HepG2 (cell line): ENCODE results near the gene PSMA2. TPM values are rescaled to one million over a fixed set of nuclear protein-coding genes. Genes with fewer than 3 reads are reported as not detected.

Experiments
- ATAC-seq: fragments of 200-7000 bp; cut with Tn5 transposase; 3 replicates; pipeline ENCODE4 v1.9.1; 2020; ENCODE audit warnings: mild to moderate bottlenecking, moderate library complexity
- BruUV-seq: library from RNA; stranded (reverse); fragments of 400-500 nt; replicated peaks from 2 replicates; lab custom pipeline; 2021; lab: Mats Ljungman, UMichigan
- CTCF ChIA-PET: fragments of 300-600 bp; formaldehyde crosslinking; extraction: SDS; loops from one replicate; lab custom pipeline; 2021; ENCODE audit warnings: low total read pairs, inconsistent platforms, low intra/inter-chr PET ratio; lab: Yijun Ruan, JAX
- POLR2A ChIA-PET: fragments of 350-600 bp; sonication (Branson Sonifier 250); formaldehyde crosslinking; loops from one replicate; lab custom pipeline; 2020; ENCODE audit warnings: antibody characterized with exemption, inconsistent platforms; lab: Yijun Ruan, JAX
- DNase-seq: peaks from one replicate; pipeline ENCODE4 v3.0.0-alpha.2; 2015; ENCODE audit warnings: low spot score
- FAIRE-seq: peaks from 3 replicates; lab custom pipeline; 2011; peaks lifted over from hg19 to GRCh38; lab: Jason Lieb, UNC
- H2AFZ ChIP-seq: one replicate; pipeline ENCODE4 v1.6.1; 2011; ENCODE audit warnings: low read length, inconsistent platforms
- H3K27ac ChIP-seq: fragments of 300-600 bp; 3 replicates; pipeline ENCODE4 v1.8.0; 2011; ENCODE audit warnings: mixed run types, mild to moderate bottlenecking, mixed read lengths, low read length, inconsistent platforms; ENCODE audit not compliant: insufficient read depth; ENCODE audit errors: extremely low read length
- H3K27me3 ChIP-seq, 2 experiments: fragments of 200-600 bp in 1 of 2; 2 replicates in 1 of 2; 3 replicates in 1 of 2; pipeline versions ENCODE4 v1.6.0 to v1.8.0; 2011; ENCODE audit warnings: low read length in 2 of 2, mild to moderate bottlenecking in 2 of 2, moderate library complexity in 2 of 2, inconsistent platforms in 1 of 2; ENCODE audit not compliant: insufficient read depth in 2 of 2, control insufficient read depth in 1 of 2
- H3K36me3 ChIP-seq, 2 experiments: fragments of 200-600 bp in 1 of 2; replicated peaks in 1 of 2; 2 replicates in 1 of 2; 3 replicates in 1 of 2; pipeline versions ENCODE4 v1.5.1 to v1.8.0; 2011; ENCODE audit warnings: low read length in 2 of 2, inconsistent platforms in 1 of 2; ENCODE audit not compliant: insufficient read depth in 2 of 2, control insufficient read depth in 1 of 2
- H3K4me1 ChIP-seq: 2 replicates; pipeline ENCODE4 v1.5.1; 2012; ENCODE audit warnings: low read length, inconsistent platforms; ENCODE audit not compliant: insufficient read depth
- H3K4me2 ChIP-seq: 2 replicates; pipeline ENCODE4 v1.6.0; 2011; ENCODE audit warnings: low read depth, low read length, inconsistent platforms
- H3K4me3 ChIP-seq, 3 experiments: fragments of 200-600 bp in 1 of 3; sonication (generic), shearing (Covaris generic) in 1 of 3; replicated peaks in 1 of 3; 2 replicates each; pipeline ENCODE4 v1.5.1; 2011 to 2016; ENCODE audit warnings: low read length in 3 of 3, inconsistent platforms in 2 of 3, low read depth in 2 of 3, mild to moderate bottlenecking in 2 of 3, control low read depth in 1 of 3, mixed read lengths in 1 of 3; ENCODE audit not compliant: insufficient read depth in 1 of 3
- H3K79me2 ChIP-seq: one replicate; pipeline ENCODE4 v1.6.1; 2011; ENCODE audit warnings: low read length, inconsistent platforms; ENCODE audit not compliant: insufficient read depth
- H3K9ac ChIP-seq: 2 replicates; pipeline ENCODE4 v1.6.0; 2011; ENCODE audit warnings: mild to moderate bottlenecking, low read depth, low read length, inconsistent platforms; ENCODE audit not compliant: insufficient read depth
- H3K9me3 ChIP-seq: 2 replicates; pipeline ENCODE4 v1.5.1; 2012; ENCODE audit warnings: mild to moderate bottlenecking, low read length
- H4K20me1 ChIP-seq: 2 replicates; pipeline ENCODE4 v1.6.0; 2011; ENCODE audit warnings: inconsistent platforms, mild to moderate bottlenecking, low read length, moderate library complexity; ENCODE audit not compliant: insufficient read depth
- RBFOX2 ChIP-seq: fragments of 200-400 bp; formaldehyde crosslinking; IDR thresholded peaks from 2 replicates; pipeline ENCODE4 v1.6.1; 2017; ENCODE audit warnings: low read depth, mild to moderate bottlenecking, low read length
- REPIN1 ChIP-seq: sonication (generic); formaldehyde crosslinking; IDR thresholded peaks from 2 replicates; pipeline ENCODE4 v1.8.0; 2022; ENCODE audit warnings: missing genetic modification reagents, low read depth, mild to moderate bottlenecking, borderline replicate concordance
- ZNF652 ChIP-seq: IDR thresholded peaks from 2 replicates; pipeline ENCODE4 v1.6.1; 2016; ENCODE audit warnings: low read depth, borderline replicate concordance
- WGBS: methylation state at CpG from one replicate; pipeline ENCODE4 v1.1.6; 2017; ENCODE audit warnings: low lambda C conversion rate; 5-methylcytosine and 5-hydroxymethylcytosine counted together
- in situ Hi-C: cut with HindIII; loops from 2 replicates; pipeline ENCODE4 v1.10.0; 2017; ENCODE audit warnings: low pct_unique_long_range_greater_than_20kb; ENCODE audit not compliant: extremely low pct_ligation_motif_present
- intact Hi-C: fragments of 100-400 bp; cut with micrococcal nuclease; formaldehyde crosslinking; loops from one replicate; pipeline ENCODE4 v1.10.0; 2022; ENCODE audit not compliant: unreplicated experiment
- polyA plus RNA-seq, 8 experiments: library from polyadenylated mRNA; depleted of rRNA in 3 of 8; stranded (reverse) in 7 of 8; unstranded in 1 of 8; fragments of >200 nt; fragmentation: Illumina TruSeq in 4 of 8; extraction: Trizol in 4 of 8; gene quantifications; 2 replicates each; pipeline versions ENCODE4 v1.2.1 to v1.2.3, GENCODE V29; 2011 to 2016; ENCODE audit warnings: low read depth in 4 of 8, missing spikeins in 1 of 8, mixed read lengths in 1 of 8; ENCODE audit not compliant: insufficient read depth in 1 of 8
- total RNA-seq, 5 experiments: library from RNA; depleted of rRNA; stranded (reverse); fragments of >200 nt; fragmentation: Illumina TruSeq; extraction: Trizol; gene quantifications; 2 replicates each; pipeline ENCODE4 v1.2.3, GENCODE V29; 2016; ENCODE audit warnings: low read depth in 1 of 5
- TF ChIP-seq, protein P1 (sequence below): IDR thresholded peaks from 2 replicates; pipeline ENCODE4 v1.4.0; 2020; ENCODE audit warnings: mild to moderate bottlenecking, missing genetic modification reagents
- TF ChIP-seq, protein P2 (sequence below): sonication (generic); formaldehyde crosslinking; IDR thresholded peaks from 2 replicates; pipeline ENCODE4 v1.5.1; 2020; ENCODE audit warnings: mild to moderate bottlenecking, missing genetic modification reagents, moderate library complexity

The PSMA2 gene
- total and polyA plus RNA-seq, 2 of the 13 experiments (the other 11 are each of a cell fraction or from before 2014, with no cell fraction given): 125 to 266 TPM

DNA sequence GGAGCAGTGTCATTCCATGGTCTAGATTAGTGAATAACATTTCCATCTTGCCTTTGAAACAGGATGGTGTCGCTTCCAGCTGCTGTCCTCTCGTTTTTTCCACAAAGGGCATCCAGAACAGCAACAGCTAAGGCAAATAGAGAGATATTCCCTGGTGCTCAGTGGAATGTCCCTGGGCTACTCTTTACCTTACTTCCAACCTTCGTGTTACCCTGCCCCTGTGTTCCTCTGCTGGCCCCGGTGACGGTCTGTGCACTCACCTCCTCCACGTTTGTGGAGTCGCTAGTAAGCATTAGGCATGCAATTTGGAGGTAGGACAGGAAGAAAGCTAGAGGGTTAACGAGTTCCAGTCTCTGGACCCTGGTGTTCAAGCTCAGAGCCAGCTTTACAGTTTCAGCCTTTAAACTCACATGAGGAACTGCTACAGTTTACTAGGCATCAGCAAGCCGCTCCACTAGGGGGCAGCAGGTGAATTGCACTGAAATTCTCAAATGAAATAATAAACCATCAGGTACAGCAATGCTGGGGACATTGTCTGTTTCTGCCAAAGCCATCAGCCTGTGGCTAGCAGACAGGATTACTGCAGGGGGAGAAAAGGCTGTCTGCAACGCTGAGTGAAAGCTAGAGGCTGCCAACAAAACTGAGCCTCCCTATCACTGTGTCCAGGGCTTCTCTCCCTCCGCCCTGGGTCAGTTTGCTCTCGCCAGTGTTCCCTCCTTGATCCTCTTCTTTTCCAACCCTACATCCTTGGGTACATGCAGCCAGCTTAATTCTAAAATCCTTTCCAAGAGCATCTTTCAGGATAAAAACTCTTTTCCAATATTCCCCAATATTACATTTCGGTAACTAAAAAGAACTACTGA, 9.2 kb upstream of the PSMA2 start (continued):
- TF ChIP-seq, protein P1, sequence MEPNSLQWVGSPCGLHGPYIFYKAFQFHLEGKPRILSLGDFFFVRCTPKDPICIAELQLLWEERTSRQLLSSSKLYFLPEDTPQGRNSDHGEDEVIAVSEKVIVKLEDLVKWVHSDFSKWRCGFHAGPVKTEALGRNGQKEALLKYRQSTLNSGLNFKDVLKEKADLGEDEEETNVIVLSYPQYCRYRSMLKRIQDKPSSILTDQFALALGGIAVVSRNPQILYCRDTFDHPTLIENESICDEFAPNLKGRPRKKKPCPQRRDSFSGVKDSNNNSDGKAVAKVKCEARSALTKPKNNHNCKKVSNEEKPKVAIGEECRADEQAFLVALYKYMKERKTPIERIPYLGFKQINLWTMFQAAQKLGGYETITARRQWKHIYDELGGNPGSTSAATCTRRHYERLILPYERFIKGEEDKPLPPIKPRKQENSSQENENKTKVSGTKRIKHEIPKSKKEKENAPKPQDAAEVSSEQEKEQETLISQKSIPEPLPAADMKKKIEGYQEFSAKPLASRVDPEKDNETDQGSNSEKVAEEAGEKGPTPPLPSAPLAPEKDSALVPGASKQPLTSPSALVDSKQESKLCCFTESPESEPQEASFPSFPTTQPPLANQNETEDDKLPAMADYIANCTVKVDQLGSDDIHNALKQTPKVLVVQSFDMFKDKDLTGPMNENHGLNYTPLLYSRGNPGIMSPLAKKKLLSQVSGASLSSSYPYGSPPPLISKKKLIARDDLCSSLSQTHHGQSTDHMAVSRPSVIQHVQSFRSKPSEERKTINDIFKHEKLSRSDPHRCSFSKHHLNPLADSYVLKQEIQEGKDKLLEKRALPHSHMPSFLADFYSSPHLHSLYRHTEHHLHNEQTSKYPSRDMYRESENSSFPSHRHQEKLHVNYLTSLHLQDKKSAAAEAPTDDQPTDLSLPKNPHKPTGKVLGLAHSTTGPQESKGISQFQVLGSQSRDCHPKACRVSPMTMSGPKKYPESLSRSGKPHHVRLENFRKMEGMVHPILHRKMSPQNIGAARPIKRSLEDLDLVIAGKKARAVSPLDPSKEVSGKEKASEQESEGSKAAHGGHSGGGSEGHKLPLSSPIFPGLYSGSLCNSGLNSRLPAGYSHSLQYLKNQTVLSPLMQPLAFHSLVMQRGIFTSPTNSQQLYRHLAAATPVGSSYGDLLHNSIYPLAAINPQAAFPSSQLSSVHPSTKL (CRISPR knock-in tag): 0 out of 2 replicates have a peak, but pooled peaks have one; percentile 9
- TF ChIP-seq ZNF652 (CRISPR knock-in tag): 0 out of 2 replicates have a peak, but pooled peaks have one; percentile 49

DNA sequence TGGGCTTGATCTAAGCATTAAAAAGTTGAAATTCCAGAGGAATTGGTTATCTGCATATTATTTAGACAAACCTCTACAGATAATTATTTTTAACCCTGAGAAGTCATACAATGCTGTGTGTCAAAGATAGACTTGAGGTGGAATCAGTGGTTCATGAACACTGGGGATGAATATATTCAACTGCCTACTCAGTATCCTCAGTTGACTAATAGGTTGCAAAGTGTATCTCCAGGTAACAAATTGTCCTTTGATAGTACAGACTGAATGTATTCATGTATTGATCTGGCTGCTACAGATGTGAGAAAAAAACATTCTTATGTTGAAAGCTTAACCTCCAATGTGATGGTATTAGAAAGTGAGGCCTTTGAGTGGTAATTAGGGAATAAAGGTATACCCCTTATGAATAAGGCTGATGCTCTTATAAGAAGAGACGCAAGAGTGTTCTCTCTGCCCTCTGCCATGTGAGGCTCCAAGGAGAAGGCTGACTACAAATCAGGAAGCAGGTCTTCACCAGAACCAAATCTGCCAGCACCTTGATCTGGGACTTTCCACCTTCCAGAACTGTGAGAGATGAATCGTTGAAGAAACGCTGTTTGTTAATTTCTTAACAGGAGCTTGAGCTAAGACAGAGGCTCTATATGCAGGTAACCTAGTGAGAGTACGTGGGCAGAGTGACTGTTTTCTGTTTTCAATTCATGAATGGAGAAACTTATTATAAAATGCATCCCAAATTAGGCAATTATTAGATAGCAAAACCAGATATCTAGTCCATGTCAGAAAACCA, 7.7 kb upstream of the PSMA2 start:
- intact Hi-C loops (no loop called here), in situ Hi-C loops (loop anchor here (10.0 kb wide), 3 partner anchors 165 to 495 kb away; no protein-coding TSS in a partner anchor)
- no peak overlapping the region for H3K9ac ChIP-seq
- H3K4me3 ChIP-seq: no peak overlapping the region
- no peaks in the 10 kb centered on the region for H3K9me3 ChIP-seq
- WGBS: 98% methylated on average over 4 of the region's 4 CpGs
- FAIRE-seq: no peak
- DNase-seq: no peak
- TF ChIP-seq REPIN1 (no peak), RBFOX2 (0 out of 2 replicates have a peak, but pooled peaks have one; percentile 25)
- TF ChIP-seq, protein P2, sequence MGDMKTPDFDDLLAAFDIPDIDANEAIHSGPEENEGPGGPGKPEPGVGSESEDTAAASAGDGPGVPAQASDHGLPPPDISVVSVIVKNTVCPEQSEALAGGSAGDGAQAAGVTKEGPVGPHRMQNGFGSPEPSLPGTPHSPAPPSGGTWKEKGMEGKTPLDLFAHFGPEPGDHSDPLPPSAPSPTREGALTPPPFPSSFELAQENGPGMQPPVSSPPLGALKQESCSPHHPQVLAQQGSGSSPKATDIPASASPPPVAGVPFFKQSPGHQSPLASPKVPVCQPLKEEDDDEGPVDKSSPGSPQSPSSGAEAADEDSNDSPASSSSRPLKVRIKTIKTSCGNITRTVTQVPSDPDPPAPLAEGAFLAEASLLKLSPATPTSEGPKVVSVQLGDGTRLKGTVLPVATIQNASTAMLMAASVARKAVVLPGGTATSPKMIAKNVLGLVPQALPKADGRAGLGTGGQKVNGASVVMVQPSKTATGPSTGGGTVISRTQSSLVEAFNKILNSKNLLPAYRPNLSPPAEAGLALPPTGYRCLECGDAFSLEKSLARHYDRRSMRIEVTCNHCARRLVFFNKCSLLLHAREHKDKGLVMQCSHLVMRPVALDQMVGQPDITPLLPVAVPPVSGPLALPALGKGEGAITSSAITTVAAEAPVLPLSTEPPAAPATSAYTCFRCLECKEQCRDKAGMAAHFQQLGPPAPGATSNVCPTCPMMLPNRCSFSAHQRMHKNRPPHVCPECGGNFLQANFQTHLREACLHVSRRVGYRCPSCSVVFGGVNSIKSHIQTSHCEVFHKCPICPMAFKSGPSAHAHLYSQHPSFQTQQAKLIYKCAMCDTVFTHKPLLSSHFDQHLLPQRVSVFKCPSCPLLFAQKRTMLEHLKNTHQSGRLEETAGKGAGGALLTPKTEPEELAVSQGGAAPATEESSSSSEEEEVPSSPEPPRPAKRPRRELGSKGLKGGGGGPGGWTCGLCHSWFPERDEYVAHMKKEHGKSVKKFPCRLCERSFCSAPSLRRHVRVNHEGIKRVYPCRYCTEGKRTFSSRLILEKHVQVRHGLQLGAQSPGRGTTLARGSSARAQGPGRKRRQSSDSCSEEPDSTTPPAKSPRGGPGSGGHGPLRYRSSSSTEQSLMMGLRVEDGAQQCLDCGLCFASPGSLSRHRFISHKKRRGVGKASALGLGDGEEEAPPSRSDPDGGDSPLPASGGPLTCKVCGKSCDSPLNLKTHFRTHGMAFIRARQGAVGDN (CRISPR knock-in tag): no peak
- TF ChIP-seq, all 625 proteins: peak for 1
- H3K27ac ChIP-seq: no peak overlapping the region
- BruUV-seq: no TSS peak
- H4K20me1 ChIP-seq: no peaks in the 10 kb centered on the region
- H3K36me3 ChIP-seq: peaks cover 5 to 34% of the 10 kb centered on the region in 2 experiments
- 0 out of 2 replicates have a peak, but pooled peaks cover 4% of the 10 kb centered on the region for H3K4me1 ChIP-seq
- ATAC-seq: no peak
- no peaks in the 10 kb centered on the region for H3K27me3 ChIP-seq
- CTCF ChIA-PET: interaction anchor here (2.8 kb wide), 1 partner anchor 500 kb away, joined by 10 read pairs; no protein-coding TSS in a partner anchor
- POLR2A ChIA-PET: no interaction called here
- no peak overlapping the region for H2AFZ ChIP-seq
- no peak overlapping the region for H3K4me2 ChIP-seq
- no peaks in the 10 kb centered on the region for H3K79me2 ChIP-seq
